PC-3 (cell line): ENCODE results near the gene ACTL7A. TPM values are rescaled to one million over a fixed set of nuclear protein-coding genes. Genes with fewer than 3 reads are reported as not detected.
"Not testable (repeated sequence)": the region's sequence is repeated elsewhere in the genome, so short reads cannot be mapped to it uniquely, and the experiment has no call there.

ENCODE experiments used
- ATAC-seq: fragments of 200-7000 bp; cut with Tn5 transposase; 2 replicates; pipeline ENCODE4 v1.9.1; 2020; ENCODE audit warnings: mild to moderate bottlenecking, moderate library complexity
- BruUV-seq: library from RNA; stranded (reverse); fragments of 400-500 nt; replicated peaks from 2 replicates; lab custom pipeline; 2021; lab: Mats Ljungman, UMichigan
- CTCF ChIA-PET: fragments of 300-600 bp; sonication (Branson Sonifier 250); formaldehyde crosslinking; loops from one replicate; lab custom pipeline; 2022; ENCODE audit warnings: antibody characterized with exemption; lab: Charles Lee
- POLR2A ChIA-PET: fragments of 300-600 bp; sonication (Branson Sonifier 250); formaldehyde crosslinking; loops from one replicate; lab custom pipeline; 2022; ENCODE audit warnings: antibody characterized with exemption; ENCODE audit not compliant: unreplicated experiment; lab: Charles Lee
- DNase-seq: peaks from one replicate; pipeline ENCODE4 v3.0.0-alpha.2; 2015
- H2AFZ ChIP-seq: fragments of 300-600 bp; sonication (generic); 2 replicates; pipeline ENCODE4 v1.6.0; 2016; ENCODE audit warnings: antibody characterized with exemption, low read length
- H3F3A ChIP-seq: fragments of 300-600 bp; sonication (generic); one replicate; pipeline ENCODE4 v1.6.0; 2017; ENCODE audit warnings: antibody characterized with exemption, low read length, control low read depth, mild to moderate bottlenecking; ENCODE audit not compliant: unreplicated experiment
- H3K27ac ChIP-seq: fragments of 300-600 bp; sonication (generic); 2 replicates; pipeline ENCODE4 v1.5.1; 2016; ENCODE audit warnings: mild to moderate bottlenecking, low read length
- H3K27me3 ChIP-seq: fragments of 300-600 bp; sonication (generic); 2 replicates; pipeline ENCODE4 v1.6.1; 2016; ENCODE audit warnings: low read length, mixed read lengths
- H3K36me3 ChIP-seq: fragments of 300-600 bp; sonication (generic); 2 replicates; pipeline ENCODE4 v1.6.1; 2016; ENCODE audit warnings: low read depth, mixed run types, low read length, mixed read lengths
- H3K4me1 ChIP-seq: fragments of 300-600 bp; sonication (generic); 2 replicates; pipeline ENCODE4 v1.5.1; 2016; ENCODE audit warnings: low read length; ENCODE audit not compliant: insufficient read depth
- H3K4me2 ChIP-seq: fragments of 300-600 bp; sonication (generic); 2 replicates; pipeline ENCODE4 v1.6.0; 2016; ENCODE audit warnings: low read length
- H3K4me3 ChIP-seq: fragments of 300-600 bp; sonication (generic); 2 replicates; pipeline ENCODE4 v1.5.1; 2016; ENCODE audit warnings: mild to moderate bottlenecking, low read length, mixed read lengths
- H3K79me2 ChIP-seq: fragments of 300-600 bp; sonication (generic); 2 replicates; pipeline ENCODE4 v1.6.1; 2017; ENCODE audit warnings: low read length, mixed read lengths
- H3K9ac ChIP-seq: fragments of 300-600 bp; sonication (generic); 2 replicates; pipeline ENCODE4 v1.6.0; 2016; ENCODE audit warnings: mild to moderate bottlenecking, low read length
- H3K9me2 ChIP-seq: fragments of 300-600 bp; sonication (generic); replicated peaks from 2 replicates; pipeline ENCODE4 v1.6.1; 2016; ENCODE audit warnings: mixed run types, low read length, mixed read lengths
- H3K9me3 ChIP-seq: fragments of 300-600 bp; sonication (generic); 2 replicates; pipeline ENCODE4 v1.6.1; 2016; ENCODE audit warnings: low read length, mixed read lengths
- H4K20me1 ChIP-seq: fragments of 300-600 bp; sonication (generic); 2 replicates; pipeline ENCODE4 v1.6.1; 2016; ENCODE audit warnings: low read length, mixed read lengths
- EZH2 ChIP-seq: fragments of 300-600 bp; sonication (generic); IDR thresholded peaks from one replicate; pipeline ENCODE4 v1.6.1; 2017; ENCODE audit warnings: antibody characterized with exemption, mild to moderate bottlenecking, low read length; ENCODE audit not compliant: unreplicated experiment
- EZH2phosphoT487 ChIP-seq: fragments of 300-600 bp; sonication (generic); IDR thresholded peaks from 2 replicates; pipeline ENCODE4 v1.6.1; 2018; ENCODE audit warnings: mild to moderate bottlenecking, antibody characterized with exemption, low read length, borderline replicate concordance
- intact Hi-C: fragments of 100-400 bp; cut with micrococcal nuclease; formaldehyde crosslinking; loops from 2 replicates; pipeline ENCODE4 v1.9.0; 2023
- total RNA-seq: library from RNA; depleted of rRNA; stranded (reverse); fragments of >200 nt; gene quantifications from 2 replicates; pipeline ENCODE4 v1.2.3, GENCODE V29; 2014
- TF ChIP-seq, protein P1 (sequence below): fragments of 300-600 bp; sonication (generic); conservative IDR thresholded peaks from 2 replicates; pipeline ENCODE4 v1.5.1; 2017; ENCODE audit warnings: antibody characterized with exemption, low read depth, mild to moderate bottlenecking, low read length

The ACTL7A gene
- total RNA-seq, 1 experiment from 2014 or later = not detected

DNA sequence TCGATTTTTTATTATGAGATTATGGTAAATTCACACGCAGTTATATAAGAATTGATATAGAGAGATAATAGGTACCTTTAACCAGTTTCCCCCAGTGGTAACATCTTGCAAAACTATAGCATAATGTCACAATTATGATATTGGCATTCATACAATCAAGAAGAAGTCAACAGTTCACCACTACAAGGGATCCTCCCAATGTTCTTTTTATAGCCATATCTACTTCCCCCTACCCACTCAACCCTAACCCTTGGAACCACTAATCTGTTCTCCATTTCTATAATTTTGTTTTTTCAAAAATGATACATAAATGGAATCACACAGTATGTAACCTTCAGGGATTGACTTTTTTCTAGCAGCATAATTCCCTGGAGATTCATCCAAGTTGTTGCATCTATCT lies 16.1 kb upstream of the ACTL7A start:
- H3K4me3 ChIP-seq = no peak overlapping the region
- ATAC-seq (no peak), DNase-seq (no peak)
- no peak overlapping the region for H3K9ac ChIP-seq
- H2AFZ ChIP-seq = no peak overlapping the region
- no peaks in the 10 kb centered on the region for H3K9me2 ChIP-seq
- no peaks in the 10 kb centered on the region for H3F3A ChIP-seq
- H3K27me3 ChIP-seq = no peaks in the 10 kb centered on the region
- H3K4me2 ChIP-seq = no peak overlapping the region
- no peak overlapping the region for H3K27ac ChIP-seq
- CTCF ChIA-PET = no interaction called here
- TF ChIP-seq EZH2 (no peak), EZH2phosphoT487 (no peak)
- TF ChIP-seq, protein P1, sequence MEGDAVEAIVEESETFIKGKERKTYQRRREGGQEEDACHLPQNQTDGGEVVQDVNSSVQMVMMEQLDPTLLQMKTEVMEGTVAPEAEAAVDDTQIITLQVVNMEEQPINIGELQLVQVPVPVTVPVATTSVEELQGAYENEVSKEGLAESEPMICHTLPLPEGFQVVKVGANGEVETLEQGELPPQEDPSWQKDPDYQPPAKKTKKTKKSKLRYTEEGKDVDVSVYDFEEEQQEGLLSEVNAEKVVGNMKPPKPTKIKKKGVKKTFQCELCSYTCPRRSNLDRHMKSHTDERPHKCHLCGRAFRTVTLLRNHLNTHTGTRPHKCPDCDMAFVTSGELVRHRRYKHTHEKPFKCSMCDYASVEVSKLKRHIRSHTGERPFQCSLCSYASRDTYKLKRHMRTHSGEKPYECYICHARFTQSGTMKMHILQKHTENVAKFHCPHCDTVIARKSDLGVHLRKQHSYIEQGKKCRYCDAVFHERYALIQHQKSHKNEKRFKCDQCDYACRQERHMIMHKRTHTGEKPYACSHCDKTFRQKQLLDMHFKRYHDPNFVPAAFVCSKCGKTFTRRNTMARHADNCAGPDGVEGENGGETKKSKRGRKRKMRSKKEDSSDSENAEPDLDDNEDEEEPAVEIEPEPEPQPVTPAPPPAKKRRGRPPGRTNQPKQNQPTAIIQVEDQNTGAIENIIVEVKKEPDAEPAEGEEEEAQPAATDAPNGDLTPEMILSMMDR = no peak
- no peaks in the 10 kb centered on the region for H3K4me1 ChIP-seq
- POLR2A ChIA-PET = no interaction called here
- no peaks in the 10 kb centered on the region for H3K9me3 ChIP-seq
- intact Hi-C loops = no loop called here
- no peaks in the 10 kb centered on the region for H4K20me1 ChIP-seq
- no peaks in the 10 kb centered on the region for H3K36me3 ChIP-seq
- BruUV-seq = no TSS peak
- no peaks in the 10 kb centered on the region for H3K79me2 ChIP-seq

DNA sequence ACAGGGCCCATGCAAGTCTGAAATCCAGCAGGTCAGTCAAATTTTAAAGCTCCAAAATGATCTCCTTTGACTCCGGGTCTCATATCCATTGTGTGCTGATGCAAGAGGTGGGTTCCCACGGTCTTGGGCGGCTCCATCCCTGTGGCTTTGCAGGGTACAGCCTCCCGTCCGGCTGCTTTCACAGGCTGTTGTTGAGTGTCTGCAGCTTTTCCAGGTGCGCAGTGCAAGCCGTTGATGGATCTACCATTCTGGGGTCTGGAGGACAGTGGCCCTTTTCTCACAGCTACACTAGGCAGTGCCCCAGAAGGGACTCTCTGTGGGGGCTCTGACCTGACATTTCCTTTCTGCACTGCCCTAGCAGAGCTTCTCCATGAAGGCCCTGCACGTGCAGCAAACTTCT lies 13.8 kb upstream of the ACTL7A start:
- H3K4me1 ChIP-seq, H4K20me1 ChIP-seq, H3F3A ChIP-seq, H3K4me3 ChIP-seq, H3K79me2 ChIP-seq, H3K4me2 ChIP-seq, POLR2A ChIA-PET, CTCF ChIA-PET, intact Hi-C loops, BruUV-seq, H3K27me3 ChIP-seq, ATAC-seq, H3K9me2 ChIP-seq, H3K27ac ChIP-seq, H3K9ac ChIP-seq, H3K9me3 ChIP-seq, H2AFZ ChIP-seq, DNase-seq, H3K36me3 ChIP-seq: not testable (repeated sequence)

DNA sequence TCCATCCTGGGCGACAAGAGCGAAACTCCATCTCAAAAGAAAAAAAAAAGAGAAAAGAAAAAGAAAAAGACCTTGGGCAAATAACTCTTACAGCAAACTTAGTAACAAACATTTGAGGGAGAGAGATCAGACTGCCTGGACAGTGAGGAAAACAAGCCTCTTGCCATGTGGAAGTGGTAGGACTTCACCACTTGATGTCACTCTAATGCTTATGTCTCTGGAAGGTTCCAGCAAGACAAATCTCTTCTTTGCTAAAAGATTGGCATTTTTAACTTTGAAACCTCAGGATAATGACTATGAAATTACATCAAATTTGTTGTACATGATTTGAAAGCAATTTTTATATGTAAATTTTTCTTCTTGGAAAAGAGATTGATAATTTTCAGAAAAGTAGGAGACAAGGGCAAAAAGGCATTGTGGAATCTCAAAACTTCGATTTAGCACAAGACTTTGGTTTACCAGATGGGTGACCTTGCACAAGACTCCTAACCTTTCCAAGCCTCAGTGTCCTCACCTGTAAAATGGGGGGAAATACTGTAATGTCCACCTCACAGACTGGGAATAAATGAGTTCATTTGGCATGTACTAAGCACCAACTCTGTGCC lies 11.7 kb upstream of the ACTL7A start:
- CTCF ChIA-PET = no interaction called here
- H3K9me2 ChIP-seq = no peaks in the 10 kb centered on the region

More for the DNA sequence above, 11.7 kb upstream of the ACTL7A start:
- Histone ChIP-seq H3K27me3 (no peaks in the 10 kb centered on the region), H3K4me3 (no peak overlapping the region), H3K36me3 (no peaks in the 10 kb centered on the region), H3K9ac (no peak overlapping the region), H2AFZ (no peak overlapping the region), H3K4me1 (no peaks in the 10 kb centered on the region), H3K27ac (no peak overlapping the region), H3K9me3 (no peaks in the 10 kb centered on the region), H3K4me2 (no peak overlapping the region), H4K20me1 (no peaks in the 10 kb centered on the region), H3F3A (no peaks in the 10 kb centered on the region), H3K79me2 (no peaks in the 10 kb centered on the region)
- POLR2A ChIA-PET = no interaction called here
- DNase-seq (peak; percentile 50), ATAC-seq (peak; percentile 60; the same call in 1 of the 2 replicates)
- intact Hi-C loops = no loop called here
- no TSS peak for BruUV-seq
- TF ChIP-seq EZH2phosphoT487 (no peak), EZH2 (no peak)
- TF ChIP-seq, protein P1 = peak; percentile 53
